ENCODE measurements around the gene GFOD1. TPM values are rescaled to one million over a fixed set of nuclear protein-coding genes. Genes with fewer than 3 reads are reported as not detected.

The GFOD1 gene
- total and polyA plus RNA-seq, 10 of the 15 experiments (the other 5 are each of a cell fraction or from before 2014, with no cell fraction given): 6.5 to 41.4 (median 16.0) TPM

DNA sequence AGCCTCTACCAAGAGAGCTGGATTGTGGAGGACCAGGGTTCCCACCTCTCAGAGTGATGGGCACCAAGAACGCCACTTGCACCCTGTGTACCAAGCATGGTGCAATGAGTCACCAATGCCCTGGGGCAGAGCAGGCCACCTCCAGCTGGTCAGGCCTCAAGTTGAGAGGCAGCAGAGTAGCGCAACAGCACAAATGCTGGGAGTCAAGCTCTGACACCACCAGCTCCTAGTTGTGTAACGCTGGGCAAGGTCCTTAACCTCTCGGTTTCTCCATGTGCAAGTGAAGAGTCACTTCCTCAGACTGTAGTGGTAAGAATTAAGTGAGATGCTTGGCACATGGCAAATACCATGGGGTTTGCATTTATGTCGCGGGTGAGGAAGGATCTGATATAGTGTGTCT, 25.6 kb downstream of the GFOD1 start:
- FAIRE-seq (no peak), ATAC-seq (no peak), DNase-seq (ENCODE audit: low read depth, low spot score) (no peak)
- Histone ChIP-seq H2AFZ (ENCODE audit: control insufficient read depth, low read depth, low read length) (no peak overlapping the region), H3K9me3 (replicated peaks; ENCODE audit: control insufficient read depth, insufficient read depth, low read length) (no peaks in the 10 kb centered on the region; the same call in 2 of the 3 replicates), H3K4me1 (ENCODE audit: control insufficient read depth, insufficient read depth, low read length) (peaks cover 41% of the 10 kb centered on the region), H3K4me3 (no peak overlapping the region), H3K9ac (ENCODE audit: control insufficient read depth, insufficient read depth, low read length) (no peak overlapping the region), H3K4me2 (ENCODE audit: control insufficient read depth, insufficient read depth) (no peak overlapping the region), H3K36me3 (ENCODE audit: control insufficient read depth in 2 of 2, insufficient read depth in 2 of 2, low read length in 1 of 2) (peaks cover 6 to 14% of the 10 kb centered on the region in 2 experiments; a peak in 3 of 4 replicates), H4K20me1 (ENCODE audit: control insufficient read depth, insufficient read depth) (no peaks in the 10 kb centered on the region), H3K79me2 (ENCODE audit: control insufficient read depth, insufficient read depth, low read length) (peaks cover 57% of the 10 kb centered on the region), H3K27ac (ENCODE audit: control insufficient read depth, insufficient read depth) (no peak overlapping the region), H3K27me3 (replicated peaks in 1 of 2; ENCODE audit: control insufficient read depth in 2 of 2, insufficient read depth in 2 of 2, low read length in 1 of 2) (no peaks in the 10 kb centered on the region)
- TF ChIP-seq NR2F1 (conservative IDR thresholded peaks at IDR 0.05) (no peak), HDAC2 (IDR thresholded peaks at IDR 0.05) (no peak), RB1 (IDR thresholded peaks at IDR 0.05; ENCODE audit: borderline replicate concordance) (no peak), NR2C2 (IDR thresholded peaks at IDR 0.05; ENCODE audit: borderline replicate concordance, control insufficient read depth, insufficient read length, low read depth) (no peak), STAT1 (conservative IDR thresholded peaks at IDR 0.05) (no peak), NFYB (IDR thresholded peaks at IDR 0.05; ENCODE audit: insufficient read depth, low read depth, low read length) (no peak), NFIC (IDR thresholded peaks at IDR 0.05; ENCODE audit: low read depth, low read length) (no peak), SMAD5 (IDR thresholded peaks at IDR 0.05; ENCODE audit: low read depth) (no peak), ATF7 (IDR thresholded peaks at IDR 0.05; ENCODE audit: low read depth) (no peak), CEBPB (IDR thresholded peaks at IDR 0.05; ENCODE audit: borderline replicate concordance in 1 of 2, low read depth in 2 of 2, low read length in 2 of 2) (no peak)
- TF ChIP-seq, protein P1, sequence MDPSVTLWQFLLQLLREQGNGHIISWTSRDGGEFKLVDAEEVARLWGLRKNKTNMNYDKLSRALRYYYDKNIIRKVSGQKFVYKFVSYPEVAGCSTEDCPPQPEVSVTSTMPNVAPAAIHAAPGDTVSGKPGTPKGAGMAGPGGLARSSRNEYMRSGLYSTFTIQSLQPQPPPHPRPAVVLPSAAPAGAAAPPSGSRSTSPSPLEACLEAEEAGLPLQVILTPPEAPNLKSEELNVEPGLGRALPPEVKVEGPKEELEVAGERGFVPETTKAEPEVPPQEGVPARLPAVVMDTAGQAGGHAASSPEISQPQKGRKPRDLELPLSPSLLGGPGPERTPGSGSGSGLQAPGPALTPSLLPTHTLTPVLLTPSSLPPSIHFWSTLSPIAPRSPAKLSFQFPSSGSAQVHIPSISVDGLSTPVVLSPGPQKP (IDR thresholded peaks at IDR 0.05; ENCODE audit: low read depth, low read length): no peak
- TF ChIP-seq, protein P2, sequence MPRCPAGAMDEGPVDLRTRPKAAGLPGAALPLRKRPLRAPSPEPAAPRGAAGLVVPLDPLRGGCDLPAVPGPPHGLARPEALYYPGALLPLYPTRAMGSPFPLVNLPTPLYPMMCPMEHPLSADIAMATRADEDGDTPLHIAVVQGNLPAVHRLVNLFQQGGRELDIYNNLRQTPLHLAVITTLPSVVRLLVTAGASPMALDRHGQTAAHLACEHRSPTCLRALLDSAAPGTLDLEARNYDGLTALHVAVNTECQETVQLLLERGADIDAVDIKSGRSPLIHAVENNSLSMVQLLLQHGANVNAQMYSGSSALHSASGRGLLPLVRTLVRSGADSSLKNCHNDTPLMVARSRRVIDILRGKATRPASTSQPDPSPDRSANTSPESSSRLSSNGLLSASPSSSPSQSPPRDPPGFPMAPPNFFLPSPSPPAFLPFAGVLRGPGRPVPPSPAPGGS (IDR thresholded peaks at IDR 0.05; ENCODE audit: borderline replicate concordance, insufficient read depth, low read depth, low read length, poor library complexity, severe bottlenecking): no peak
- TF ChIP-seq, protein P3, sequence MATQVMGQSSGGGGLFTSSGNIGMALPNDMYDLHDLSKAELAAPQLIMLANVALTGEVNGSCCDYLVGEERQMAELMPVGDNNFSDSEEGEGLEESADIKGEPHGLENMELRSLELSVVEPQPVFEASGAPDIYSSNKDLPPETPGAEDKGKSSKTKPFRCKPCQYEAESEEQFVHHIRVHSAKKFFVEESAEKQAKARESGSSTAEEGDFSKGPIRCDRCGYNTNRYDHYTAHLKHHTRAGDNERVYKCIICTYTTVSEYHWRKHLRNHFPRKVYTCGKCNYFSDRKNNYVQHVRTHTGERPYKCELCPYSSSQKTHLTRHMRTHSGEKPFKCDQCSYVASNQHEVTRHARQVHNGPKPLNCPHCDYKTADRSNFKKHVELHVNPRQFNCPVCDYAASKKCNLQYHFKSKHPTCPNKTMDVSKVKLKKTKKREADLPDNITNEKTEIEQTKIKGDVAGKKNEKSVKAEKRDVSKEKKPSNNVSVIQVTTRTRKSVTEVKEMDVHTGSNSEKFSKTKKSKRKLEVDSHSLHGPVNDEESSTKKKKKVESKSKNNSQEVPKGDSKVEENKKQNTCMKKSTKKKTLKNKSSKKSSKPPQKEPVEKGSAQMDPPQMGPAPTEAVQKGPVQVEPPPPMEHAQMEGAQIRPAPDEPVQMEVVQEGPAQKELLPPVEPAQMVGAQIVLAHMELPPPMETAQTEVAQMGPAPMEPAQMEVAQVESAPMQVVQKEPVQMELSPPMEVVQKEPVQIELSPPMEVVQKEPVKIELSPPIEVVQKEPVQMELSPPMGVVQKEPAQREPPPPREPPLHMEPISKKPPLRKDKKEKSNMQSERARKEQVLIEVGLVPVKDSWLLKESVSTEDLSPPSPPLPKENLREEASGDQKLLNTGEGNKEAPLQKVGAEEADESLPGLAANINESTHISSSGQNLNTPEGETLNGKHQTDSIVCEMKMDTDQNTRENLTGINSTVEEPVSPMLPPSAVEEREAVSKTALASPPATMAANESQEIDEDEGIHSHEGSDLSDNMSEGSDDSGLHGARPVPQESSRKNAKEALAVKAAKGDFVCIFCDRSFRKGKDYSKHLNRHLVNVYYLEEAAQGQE (IDR thresholded peaks at IDR 0.05; ENCODE audit: low read depth, low read length): no peak
- no TSS peak for BruUV-seq (replicated peaks)
- in situ Hi-C loops (cut with MboI): no loop called here
- POLR2A ChIA-PET: interaction anchor here (0.5 kb wide), 1 partner anchor 69 kb away, joined by 3 read pairs; no protein-coding TSS in a partner anchor
- intact Hi-C loops (cut with micrococcal nuclease; ENCODE audit: unreplicated experiment): no loop called here
- 96% methylated on average over 6 of the region's 6 CpGs for WGBS (ENCODE audit: insufficient coverage, insufficient replicate concordance, low lambda C conversion rate, missing lambda C conversion rate)
- SMC1A ChIA-PET (ENCODE audit: uncharacterized antibody, unreplicated experiment): interaction anchor here (0.8 to 11.4 kb wide), 3 partner anchors 18 to 73 kb away, joined by 3 to 179 read pairs (median 3); no protein-coding TSS in a partner anchor
- CTCF ChIA-PET: interaction anchor here (0.5 to 1.5 kb wide), 3 partner anchors 23 to 67 kb away, joined by 3 to 4 read pairs (median 3); no protein-coding TSS in a partner anchor
- RAD21 ChIA-PET (ENCODE audit: unreplicated experiment): interaction anchor here (0.5 kb wide), 1 partner anchor 226 kb away, joined by 4 read pairs; no protein-coding TSS in a partner anchor

All from GM12878 (cell line).